Suprapubic skin (tissue), 3 donors: ENCODE results near the gene PSMA7.

Source experiments
- CTCF ChIP-seq, 2 donors: fragments of 200-600 bp in 1 of 2; fragments of 450-650 bp in 1 of 2; sonication (generic) in 1 of 2; IDR thresholded peaks; one replicate each; pipeline ENCODE4 v1.5.1; 2016 to 2019; ENCODE audit warnings: antibody characterized with exemption in 2 of 2, mild to moderate bottlenecking in 1 of 2, moderate library complexity in 1 of 2
- POLR2A ChIP-seq, 2 donors: fragments of 450-650 bp; IDR thresholded peaks; one replicate each; pipeline ENCODE4 v1.6.1; 2017; ENCODE audit warnings: antibody characterized with exemption in 2 of 2, mild to moderate bottlenecking in 2 of 2, moderate library complexity in 2 of 2

GRCh38 chr20:62151225-62151624, 8.0 kb upstream of the PSMA7 start:
- TF ChIP-seq CTCF (IDR thresholded peaks at IDR 0.05) (no peak), POLR2A (IDR thresholded peaks at IDR 0.05) (no peak)
